Measurements from ENCODE around the gene NUP93. TPM values are rescaled to one million over a fixed set of nuclear protein-coding genes. Genes with fewer than 3 reads are reported as not detected.

Gene NUP93
- total and polyA plus RNA-seq, 9 of the 15 experiments (the other 6 are each of a cell fraction or from before 2014, with no cell fraction given) = 92.0 to 162 (median 121) TPM

DNA sequence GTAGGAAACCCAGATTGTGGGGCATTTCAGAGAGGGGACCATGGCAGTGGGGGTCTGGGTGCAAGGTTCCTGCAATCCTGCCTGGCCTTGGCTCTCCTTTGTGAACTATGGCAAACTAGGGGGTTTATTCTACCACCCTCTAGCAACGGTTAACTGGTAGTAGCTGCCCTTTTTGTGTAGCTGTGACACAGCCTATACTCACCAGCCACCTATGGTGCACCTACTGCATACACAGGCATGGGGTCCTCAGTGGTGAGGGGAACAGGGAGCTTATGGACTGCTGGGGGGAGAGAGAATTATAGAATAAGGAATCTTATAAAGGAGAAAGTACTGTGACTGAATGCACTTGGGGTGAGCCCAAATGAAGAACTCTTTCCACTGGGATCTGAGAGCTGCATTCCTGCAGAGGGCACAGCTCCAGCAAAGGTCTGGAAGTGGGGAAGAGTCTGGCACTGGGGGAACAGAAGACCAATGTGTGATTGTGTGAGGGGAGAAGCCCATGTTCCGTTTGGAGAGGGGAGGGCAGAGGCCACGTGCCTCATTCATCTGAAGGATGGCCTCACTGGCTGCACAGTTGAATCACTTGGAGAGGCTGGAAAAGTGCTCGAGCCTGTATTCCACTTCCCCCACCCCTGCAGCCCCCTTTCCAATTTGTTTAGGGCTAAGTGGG lies 45.5 kb upstream of the NUP93 start (continued):
- TF ChIP-seq, protein P1, sequence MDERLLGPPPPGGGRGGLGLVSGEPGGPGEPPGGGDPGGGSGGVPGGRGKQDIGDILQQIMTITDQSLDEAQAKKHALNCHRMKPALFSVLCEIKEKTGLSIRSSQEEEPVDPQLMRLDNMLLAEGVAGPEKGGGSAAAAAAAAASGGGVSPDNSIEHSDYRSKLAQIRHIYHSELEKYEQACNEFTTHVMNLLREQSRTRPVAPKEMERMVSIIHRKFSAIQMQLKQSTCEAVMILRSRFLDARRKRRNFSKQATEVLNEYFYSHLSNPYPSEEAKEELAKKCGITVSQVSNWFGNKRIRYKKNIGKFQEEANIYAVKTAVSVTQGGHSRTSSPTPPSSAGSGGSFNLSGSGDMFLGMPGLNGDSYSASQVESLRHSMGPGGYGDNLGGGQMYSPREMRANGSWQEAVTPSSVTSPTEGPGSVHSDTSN (CRISPR knock-in tag; IDR thresholded peaks at IDR 0.05; ENCODE audit: low read depth) = no peak
- TF ChIP-seq, protein P1 (tag; conservative IDR thresholded peaks at IDR 0.05; ENCODE audit: low read depth) = no peak

GRCh38 chr16:56684926-56685590 lies 44.9 kb upstream of the NUP93 start:
- no peaks in the 10 kb centered on the region for H4K20me1 ChIP-seq (replicated peaks; ENCODE audit: control insufficient read depth, insufficient read depth, low read length)
- POLR2A ChIA-PET = interaction anchor here (0.6 to 0.8 kb wide), 3 partner anchors 9 to 17 kb away, joined by 3 to 4 read pairs (median 4); no protein-coding TSS in a partner anchor
- no peak for FAIRE-seq
- TF ChIP-seq DLX4 (CRISPR knock-in tag; IDR thresholded peaks at IDR 0.05) (no peak), CBX3 (IDR thresholded peaks at IDR 0.05; ENCODE audit: borderline replicate concordance in 1 of 2, low read length in 2 of 2) (no peak), SRF (CRISPR knock-in tag; IDR thresholded peaks at IDR 0.05) (no peak), ZNF134 (CRISPR knock-in tag; conservative IDR thresholded peaks at IDR 0.05) (no peak), CBFA2T3 (IDR thresholded peaks at IDR 0.05) (no peak), FOXM1 (IDR thresholded peaks at IDR 0.05; ENCODE audit: low read depth) (no peak), FOXM1 (CRISPR knock-in tag; IDR thresholded peaks at IDR 0.05; ENCODE audit: low read depth) (no peak), PRMT5 (CRISPR knock-in tag; IDR thresholded peaks at IDR 0.05) (no peak)
- TF ChIP-seq, protein P2, sequence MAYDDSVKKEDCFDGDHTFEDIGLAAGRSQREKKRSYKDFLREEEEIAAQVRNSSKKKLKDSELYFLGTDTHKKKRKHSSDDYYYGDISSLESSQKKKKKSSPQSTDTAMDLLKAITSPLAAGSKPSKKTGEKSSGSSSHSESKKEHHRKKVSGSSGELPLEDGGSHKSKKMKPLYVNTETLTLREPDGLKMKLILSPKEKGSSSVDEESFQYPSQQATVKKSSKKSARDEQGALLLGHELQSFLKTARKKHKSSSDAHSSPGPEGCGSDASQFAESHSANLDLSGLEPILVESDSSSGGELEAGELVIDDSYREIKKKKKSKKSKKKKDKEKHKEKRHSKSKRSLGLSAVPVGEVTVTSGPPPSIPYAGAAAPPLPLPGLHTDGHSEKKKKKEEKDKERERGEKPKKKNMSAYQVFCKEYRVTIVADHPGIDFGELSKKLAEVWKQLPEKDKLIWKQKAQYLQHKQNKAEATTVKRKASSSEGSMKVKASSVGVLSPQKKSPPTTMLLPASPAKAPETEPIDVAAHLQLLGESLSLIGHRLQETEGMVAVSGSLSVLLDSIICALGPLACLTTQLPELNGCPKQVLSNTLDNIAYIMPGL (CRISPR knock-in tag; IDR thresholded peaks at IDR 0.05) = no peak

More at GRCh38 chr16:56684926-56685590, 44.9 kb upstream of the NUP93 start:
- H3K4me3 ChIP-seq = no peak overlapping the region
- H3K9me3 ChIP-seq (replicated peaks; ENCODE audit: control insufficient read depth, insufficient read depth, low read depth, low read length) = no peaks in the 10 kb centered on the region
- H3K9me1 ChIP-seq (ENCODE audit: control insufficient read depth, insufficient read depth, low read length) = no peaks in the 10 kb centered on the region
- no peak for ATAC-seq
- H3K4me1 ChIP-seq (replicated peaks in 1 of 2; ENCODE audit: control insufficient read depth in 2 of 2, insufficient read depth in 2 of 2, low read length in 2 of 2) = peaks cover 6 to 12% of the 10 kb centered on the region in 2 experiments; a peak in 3 of 5 replicates
- peaks cover 7 to 48% of the 10 kb centered on the region in 2 experiments; a peak in 4 of 5 replicates for H3K27me3 ChIP-seq (ENCODE audit: control insufficient read depth in 2 of 2, insufficient read depth in 2 of 2, low read length in 2 of 2)
- CTCF ChIA-PET (ENCODE audit: low intra/inter-chr PET ratio) = no interaction called here
- in situ Hi-C loops (cut with MboI) = no loop called here
- 12% methylated on average over 4 of the region's 4 CpGs for WGBS (ENCODE audit: insufficient coverage, low coverage, missing lambda C conversion rate)
- H2AFZ ChIP-seq (ENCODE audit: low read depth, low read length) = no peak overlapping the region
- no peak overlapping the region for H3K27ac ChIP-seq (ENCODE audit: extremely low read depth, low read depth, low read length)
- no peak overlapping the region for H3K9ac ChIP-seq (ENCODE audit: insufficient read depth in 1 of 2, low read depth in 2 of 2, low read length in 2 of 2)
- no TSS peak for BruUV-seq (replicated peaks)
- DNase-seq (ENCODE audit: extremely low read depth in 1 of 4, low spot score in 3 of 4) = no peak
- H3K79me2 ChIP-seq (ENCODE audit: control insufficient read depth, insufficient read depth, low read length) = no peaks in the 10 kb centered on the region
- no peak overlapping the region for H3K4me2 ChIP-seq (ENCODE audit: insufficient read depth, low read length)
- intact Hi-C loops (cut with micrococcal nuclease) = no loop called here
- H3K36me3 ChIP-seq (ENCODE audit: control insufficient read depth, insufficient read depth, low read length) = no peaks in the 10 kb centered on the region

All from K562 (cell line).